GM12891 (cell line): ENCODE data around the gene ZNF689. TPM values are rescaled to one million over a fixed set of nuclear protein-coding genes. Genes with fewer than 3 reads are reported as not detected.

Experiments used
- DNase-seq: peaks from one replicate; pipeline ENCODE4 v3.0.0; 2011; ENCODE audit warnings: low spot score; ENCODE audit not compliant: insufficient read length
- FAIRE-seq: peaks from 2 replicates; lab custom pipeline; 2011; peaks lifted over from hg19 to GRCh38; lab: Jason Lieb, UNC
- PAX5 ChIP-seq: IDR thresholded peaks from 2 replicates; pipeline ENCODE4 v1.6.1; 2011; ENCODE audit warnings: low read length, moderate library complexity, mild to moderate bottlenecking; ENCODE audit not compliant: insufficient read depth, severe bottlenecking
- POLR2A ChIP-seq: IDR thresholded peaks from 2 replicates; pipeline ENCODE4 v1.6.1; 2011; ENCODE audit warnings: low read depth, low read length, control low read depth
- POLR2AphosphoS5 ChIP-seq: IDR thresholded peaks from 2 replicates; pipeline ENCODE4 v1.6.1; 2011; ENCODE audit warnings: low read depth, low read length, control low read depth
- POU2F2 ChIP-seq: IDR thresholded peaks from 2 replicates; pipeline ENCODE4 v1.6.1; 2011; ENCODE audit warnings: low read depth, mild to moderate bottlenecking, control low read depth, low read length, moderate library complexity
- SPI1 ChIP-seq: IDR thresholded peaks from 2 replicates; pipeline ENCODE4 v1.6.1; 2011; ENCODE audit warnings: low read depth, low read length, control low read depth
- TAF1 ChIP-seq: IDR thresholded peaks from 2 replicates; pipeline ENCODE4 v1.6.1; 2011; ENCODE audit warnings: low read depth, low read length, control low read depth
- polyA plus RNA-seq: library from polyadenylated mRNA; unstranded; fragments of >200 nt; gene quantifications from one replicate; pipeline ENCODE4 v1.2.1, GENCODE V29; 2012; ENCODE audit warnings: low read depth, missing spikeins, inconsistent platforms; ENCODE audit not compliant: missing spikeins

Gene ZNF689
- 5.2 TPM for polyA plus RNA-seq

DNA sequence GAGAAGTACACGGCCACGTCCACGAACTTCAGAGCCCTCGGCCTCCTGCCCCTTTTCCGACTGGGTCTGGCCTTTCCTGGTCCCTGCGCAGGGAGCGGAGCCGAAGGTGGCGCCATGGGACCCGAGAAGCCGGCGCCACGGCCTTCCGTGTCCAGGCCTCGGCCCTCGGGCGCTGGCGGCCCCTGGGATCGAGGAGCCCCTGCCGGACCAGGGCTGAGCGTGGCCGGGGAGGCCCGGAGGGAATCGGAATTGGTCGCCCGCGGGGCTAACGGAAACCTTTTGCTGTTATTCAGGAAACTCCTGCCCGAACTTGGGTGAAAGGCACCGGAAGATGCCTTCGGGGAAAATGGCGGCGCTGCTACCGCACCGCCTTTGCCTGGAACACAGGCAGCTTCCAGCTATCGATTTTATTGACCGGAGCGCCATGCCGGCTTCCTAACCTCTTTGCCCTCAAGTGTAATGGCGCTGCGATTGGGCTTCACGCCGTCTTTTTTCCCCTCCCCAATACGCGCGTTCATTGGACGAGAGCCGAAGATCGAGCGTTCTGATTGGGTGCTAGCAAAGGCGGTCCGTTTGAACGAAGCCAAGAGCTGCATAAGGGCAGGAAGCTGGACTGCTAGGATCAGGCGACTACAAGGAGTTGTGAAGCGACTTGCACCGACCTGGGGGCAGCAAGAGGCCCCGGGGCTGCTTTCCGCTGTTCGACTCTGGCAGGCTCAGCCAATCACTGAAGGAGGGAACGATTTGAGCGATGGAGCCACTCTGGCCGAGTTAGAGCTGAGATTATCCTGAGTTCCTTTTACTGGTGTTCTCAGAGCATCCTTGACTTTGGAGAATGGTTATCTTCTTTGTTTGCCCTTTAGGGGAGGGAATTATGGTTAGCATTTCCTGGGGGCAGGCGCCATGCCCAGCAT lies at the start of gene ZNF689:
Gene ZNF689 (minus strand): TSS at position 464 of the 914 bp plus-strand sequence. CDS start 348 bp downstream, at position 116.
- FAIRE-seq (peak; percentile 90), DNase-seq (peak; percentile 89)
- no peak for TF ChIP-seq PAX5
- no peak for TF ChIP-seq SPI1
- peak; percentile 94 for TF ChIP-seq TAF1
- TF ChIP-seq POLR2AphosphoS5, result peak; percentile 63
- TF ChIP-seq POLR2A, result peak; percentile 74
- peak; percentile 45; the same call in 1 of the 2 replicates for TF ChIP-seq POU2F2

DNA sequence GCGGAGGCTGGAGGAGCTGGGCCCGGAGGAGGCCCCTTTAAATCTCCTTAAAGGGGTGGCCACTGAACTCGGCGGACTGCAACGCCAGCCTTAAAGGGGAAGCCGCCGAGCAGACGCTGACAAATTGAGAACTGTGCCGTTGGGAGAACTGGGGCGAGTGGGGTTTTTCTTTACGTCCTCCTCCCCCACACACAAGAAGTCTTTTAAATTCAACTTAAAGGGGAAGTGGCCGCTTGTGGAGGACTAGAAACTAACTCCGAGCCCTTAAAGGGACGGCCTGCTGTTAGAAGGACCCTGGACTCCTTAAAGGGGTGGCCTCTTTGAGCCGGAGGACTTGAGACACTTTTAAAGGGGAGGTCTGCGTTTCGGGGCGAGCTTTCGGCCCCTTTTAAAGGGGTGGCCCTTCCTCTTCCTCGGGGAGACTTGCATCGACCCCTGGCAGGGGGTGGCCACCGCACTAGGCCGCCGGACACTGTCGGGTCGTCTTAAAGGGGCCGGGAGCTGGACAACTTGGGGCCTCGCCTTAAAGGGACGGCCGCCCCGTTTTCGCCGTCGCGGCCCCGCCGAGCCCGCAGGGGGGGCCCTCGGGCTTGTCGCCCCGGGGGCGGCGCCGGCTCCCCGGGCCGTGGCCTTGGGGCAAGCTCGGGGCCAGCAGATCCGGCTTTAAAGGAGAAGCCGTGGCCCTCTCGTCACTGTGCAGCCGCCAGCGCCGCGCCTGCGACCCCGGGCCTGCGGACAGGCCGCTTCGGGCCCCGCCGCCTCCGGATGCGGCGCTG lies 48.7 kb upstream of the ZNF689 start:
- FAIRE-seq (no peak), DNase-seq (peak; percentile 70)
- TF ChIP-seq PAX5, result peak; percentile 39
- TF ChIP-seq TAF1, result peak; percentile 7; the same call in 1 of the 2 replicates
- TF ChIP-seq POLR2A, result peak; percentile 33; the same call in 1 of the 2 replicates
- no peak for TF ChIP-seq POU2F2
- TF ChIP-seq SPI1, result peak; percentile 79
- TF ChIP-seq POLR2AphosphoS5, result peak; percentile 30; the same call in 1 of the 2 replicates

DNA sequence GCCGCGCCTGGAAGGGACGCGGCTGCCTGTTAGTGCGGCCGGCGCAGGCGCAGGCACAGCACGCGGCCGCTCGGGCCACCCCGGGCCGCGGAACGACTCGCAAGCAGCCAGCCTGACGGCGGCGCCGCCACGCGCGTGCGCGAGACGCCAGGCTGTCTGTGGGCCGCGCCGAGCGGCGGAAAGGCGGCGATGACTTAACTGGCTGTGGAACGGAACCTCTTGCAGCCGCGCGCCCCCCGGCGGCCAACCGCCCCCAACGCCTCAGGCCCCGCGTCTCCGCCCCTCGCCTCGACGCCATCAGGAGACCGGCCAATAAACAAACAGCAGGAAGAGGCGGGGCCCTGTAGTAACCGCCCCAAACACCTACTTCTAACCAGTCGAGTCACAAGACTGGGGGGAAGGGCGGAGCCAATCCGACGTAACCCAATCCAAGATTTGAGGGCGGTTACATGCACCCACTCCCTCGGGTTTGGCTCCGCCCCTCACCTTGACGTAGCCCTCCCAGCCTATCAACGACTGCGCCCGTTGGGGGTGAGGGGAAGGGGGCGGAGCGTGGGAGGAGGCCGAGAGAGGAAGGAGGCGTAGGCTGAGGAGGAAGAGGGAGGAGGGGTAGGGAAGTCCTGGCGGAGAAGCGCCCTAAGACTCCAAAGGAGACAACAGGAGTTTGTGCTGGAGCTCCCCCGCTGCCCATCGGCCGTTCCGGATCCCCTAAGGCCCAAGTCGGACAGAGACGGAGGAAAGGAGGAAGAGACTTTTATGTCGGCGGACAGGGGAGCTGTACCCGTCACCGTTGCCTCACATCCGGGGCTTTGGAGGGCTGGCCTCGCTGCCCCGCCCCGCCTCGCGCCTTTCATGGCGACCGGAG lies 47.9 kb upstream of the ZNF689 start, which contains the start of gene FBRS:
Gene FBRS (plus strand): TSS at position 566 of the 865 bp plus-strand sequence. CDS start 1,088 bp downstream, outside the sequence.
- peak; percentile 60 for TF ChIP-seq TAF1
- TF ChIP-seq POLR2A, result peak; percentile 79
- peak; percentile 45 for TF ChIP-seq PAX5
- TF ChIP-seq POU2F2, result 0 out of 2 replicates have a peak, but pooled peaks have one; percentile 25
- TF ChIP-seq SPI1, result peak; percentile 63
- TF ChIP-seq POLR2AphosphoS5, result peak; percentile 86
- DNase-seq, result peak; percentile 86
- peak; percentile 98 for FAIRE-seq

DNA sequence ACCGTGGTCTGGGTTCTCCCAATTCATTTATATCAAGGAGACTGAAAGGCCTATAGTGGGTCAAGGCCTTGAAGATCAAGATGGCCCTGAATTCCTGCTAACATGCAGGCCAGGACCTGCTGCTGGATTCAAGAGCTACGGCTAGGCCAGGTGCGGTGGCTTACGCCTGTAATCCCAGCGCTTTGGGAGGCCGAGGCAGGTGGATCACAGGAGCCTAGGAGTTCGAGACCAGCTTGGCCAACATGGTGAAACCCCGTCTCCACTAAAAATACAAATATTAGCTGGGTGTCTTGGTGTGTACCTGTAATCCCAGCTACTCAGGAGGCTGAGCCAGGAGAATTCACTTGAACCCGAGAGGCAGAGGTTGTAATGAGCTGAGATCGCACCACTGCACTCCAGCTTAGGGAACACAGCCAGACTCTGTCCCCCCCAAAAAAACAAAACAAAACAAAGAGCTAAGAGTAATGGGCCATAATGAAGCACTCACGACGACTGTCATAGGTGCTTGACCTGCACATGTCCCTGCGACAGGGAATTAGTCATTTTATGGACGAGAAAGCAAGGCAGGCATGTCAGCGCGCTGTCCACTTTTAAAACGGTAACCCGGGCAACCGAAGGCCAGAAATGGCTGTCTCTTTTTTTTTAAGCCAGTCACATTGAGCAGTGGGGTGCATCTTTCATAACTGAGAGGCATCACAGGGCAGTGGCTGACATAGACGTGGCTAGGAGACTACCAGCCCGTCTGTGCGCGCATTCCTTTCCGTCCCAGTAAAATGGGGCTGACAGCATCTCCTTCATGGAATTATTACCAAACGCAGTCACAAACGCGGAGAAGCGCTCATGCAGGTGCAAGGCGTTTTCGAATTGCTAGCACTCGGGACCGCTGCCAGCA lies 47.0 kb upstream of the ZNF689 start:
- FAIRE-seq (peak; percentile 35), DNase-seq (no peak)
- no peak; the same call in 1 of the 2 replicates for TF ChIP-seq POLR2A
- TF ChIP-seq POU2F2, result no peak
- no peak for TF ChIP-seq POLR2AphosphoS5
- TF ChIP-seq SPI1, result no peak
- no peak for TF ChIP-seq PAX5
- no peak for TF ChIP-seq TAF1

DNA sequence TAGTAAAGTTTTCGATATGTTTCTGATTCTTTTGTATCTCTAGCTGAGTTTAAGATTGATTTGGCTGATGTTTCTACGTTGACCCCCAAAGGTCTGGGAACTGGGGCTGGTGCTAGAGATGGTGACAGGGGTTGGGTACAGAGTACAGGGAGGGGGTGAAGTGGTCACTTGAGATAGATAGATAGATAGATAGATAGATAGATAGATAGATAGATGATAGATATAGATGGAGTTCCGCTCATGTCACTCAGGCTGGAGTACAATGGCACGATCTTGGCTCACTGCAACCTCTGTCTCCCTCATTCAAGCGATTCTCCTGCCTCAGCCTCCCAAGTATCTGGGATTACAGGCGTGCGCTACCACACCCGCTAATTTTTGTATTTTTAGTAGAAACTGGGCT lies 46.2 kb upstream of the ZNF689 start:
- no peak for DNase-seq
- FAIRE-seq, result no peak
- no peak for TF ChIP-seq TAF1
- no peak for TF ChIP-seq POU2F2
- no peak for TF ChIP-seq SPI1
- no peak for TF ChIP-seq PAX5
- TF ChIP-seq POLR2A, result no peak
- no peak for TF ChIP-seq POLR2AphosphoS5

DNA sequence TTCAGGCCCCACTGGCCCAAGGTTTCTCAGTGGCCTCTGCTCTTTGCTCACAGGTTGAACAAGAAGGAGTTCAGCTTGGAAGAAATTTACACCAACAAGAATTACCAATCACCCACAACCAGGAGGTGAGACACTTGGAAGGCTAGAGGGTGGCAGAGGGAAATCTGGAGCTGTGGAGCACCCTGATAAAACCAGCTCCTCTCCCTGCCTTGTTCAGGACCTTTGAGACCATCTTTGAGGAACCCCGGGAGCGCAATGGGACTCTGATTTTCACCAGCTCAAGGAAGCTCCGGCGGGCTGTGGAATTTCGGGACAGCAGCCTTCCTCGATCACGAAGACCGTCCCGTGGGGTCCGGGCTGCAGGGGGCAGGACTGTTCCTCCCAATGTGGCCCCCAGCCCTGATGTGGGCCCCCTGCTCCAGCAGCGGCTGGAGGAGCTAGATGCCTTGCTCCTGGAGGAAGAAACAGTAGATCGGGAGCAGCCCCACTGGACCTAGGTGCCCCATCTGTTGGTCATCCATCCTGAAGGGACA lies 45.7 kb upstream of the ZNF689 start:
- TF ChIP-seq TAF1 (no peak), POU2F2 (no peak), POLR2AphosphoS5 (no peak), SPI1 (no peak), POLR2A (no peak), PAX5 (no peak)
- FAIRE-seq (no peak), DNase-seq (no peak)

DNA sequence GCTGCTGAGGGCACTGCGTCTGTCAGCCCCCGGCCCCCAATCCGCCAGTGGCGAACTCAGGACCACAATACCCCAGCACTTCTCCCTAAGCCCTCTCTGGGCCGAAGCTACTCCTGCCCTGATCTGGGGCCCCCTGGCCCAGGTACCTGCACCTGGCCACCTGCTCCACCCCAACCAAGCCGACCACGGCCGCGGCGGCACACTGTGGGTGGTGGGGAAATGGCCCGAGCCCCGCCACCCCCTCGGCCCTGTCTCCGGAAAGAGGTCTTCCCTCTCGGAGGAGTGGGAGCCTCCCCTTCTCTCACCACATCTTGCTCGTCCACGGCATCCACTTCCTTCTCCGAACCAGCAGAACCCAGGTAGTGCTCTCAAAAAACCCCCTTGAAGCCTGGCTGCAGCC lies 44.7 kb upstream of the ZNF689 start:
- no peak for TF ChIP-seq PAX5
- no peak for TF ChIP-seq POLR2A
- no peak for TF ChIP-seq POLR2AphosphoS5
- TF ChIP-seq TAF1, result no peak
- no peak for TF ChIP-seq POU2F2
- TF ChIP-seq SPI1, result no peak
- FAIRE-seq (no peak), DNase-seq (no peak)

DNA sequence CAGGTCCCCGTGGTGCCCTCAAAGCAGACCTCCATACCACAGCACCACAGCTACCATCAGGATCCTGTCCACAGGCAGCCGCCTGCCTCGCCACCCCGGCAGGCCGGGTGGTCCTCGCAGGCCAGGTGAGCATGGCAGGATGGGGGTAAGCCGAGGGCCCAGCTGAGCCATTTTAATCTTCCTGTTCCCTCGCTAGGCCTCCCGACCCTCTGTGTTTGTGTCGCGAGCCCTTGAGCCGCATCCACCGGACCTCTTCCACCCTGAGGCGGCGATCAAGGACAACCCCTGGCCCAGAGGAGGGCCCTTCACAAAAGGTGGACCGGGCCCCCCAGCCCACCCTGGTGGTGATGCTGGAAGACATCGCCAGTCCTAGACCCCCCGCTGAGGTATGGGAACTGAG lies 42.5 kb upstream of the ZNF689 start:
- DNase-seq, result no peak

More for the DNA sequence above, 42.5 kb upstream of the ZNF689 start:
- no peak for FAIRE-seq
- TF ChIP-seq TAF1 (no peak), POU2F2 (no peak), SPI1 (no peak), PAX5 (no peak), POLR2AphosphoS5 (no peak), POLR2A (no peak)
